ENCODE results near the gene NAB2.
"Not testable (repeated sequence)": the region's sequence is repeated elsewhere in the genome, so short reads cannot be mapped to it uniquely, and the experiment has no call there.

Gene NAB2, protein sequence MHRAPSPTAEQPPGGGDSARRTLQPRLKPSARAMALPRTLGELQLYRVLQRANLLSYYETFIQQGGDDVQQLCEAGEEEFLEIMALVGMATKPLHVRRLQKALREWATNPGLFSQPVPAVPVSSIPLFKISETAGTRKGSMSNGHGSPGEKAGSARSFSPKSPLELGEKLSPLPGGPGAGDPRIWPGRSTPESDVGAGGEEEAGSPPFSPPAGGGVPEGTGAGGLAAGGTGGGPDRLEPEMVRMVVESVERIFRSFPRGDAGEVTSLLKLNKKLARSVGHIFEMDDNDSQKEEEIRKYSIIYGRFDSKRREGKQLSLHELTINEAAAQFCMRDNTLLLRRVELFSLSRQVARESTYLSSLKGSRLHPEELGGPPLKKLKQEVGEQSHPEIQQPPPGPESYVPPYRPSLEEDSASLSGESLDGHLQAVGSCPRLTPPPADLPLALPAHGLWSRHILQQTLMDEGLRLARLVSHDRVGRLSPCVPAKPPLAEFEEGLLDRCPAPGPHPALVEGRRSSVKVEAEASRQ
- total RNA-seq: 13.4 to 18.1 reads per million in 2 donors

DNA sequence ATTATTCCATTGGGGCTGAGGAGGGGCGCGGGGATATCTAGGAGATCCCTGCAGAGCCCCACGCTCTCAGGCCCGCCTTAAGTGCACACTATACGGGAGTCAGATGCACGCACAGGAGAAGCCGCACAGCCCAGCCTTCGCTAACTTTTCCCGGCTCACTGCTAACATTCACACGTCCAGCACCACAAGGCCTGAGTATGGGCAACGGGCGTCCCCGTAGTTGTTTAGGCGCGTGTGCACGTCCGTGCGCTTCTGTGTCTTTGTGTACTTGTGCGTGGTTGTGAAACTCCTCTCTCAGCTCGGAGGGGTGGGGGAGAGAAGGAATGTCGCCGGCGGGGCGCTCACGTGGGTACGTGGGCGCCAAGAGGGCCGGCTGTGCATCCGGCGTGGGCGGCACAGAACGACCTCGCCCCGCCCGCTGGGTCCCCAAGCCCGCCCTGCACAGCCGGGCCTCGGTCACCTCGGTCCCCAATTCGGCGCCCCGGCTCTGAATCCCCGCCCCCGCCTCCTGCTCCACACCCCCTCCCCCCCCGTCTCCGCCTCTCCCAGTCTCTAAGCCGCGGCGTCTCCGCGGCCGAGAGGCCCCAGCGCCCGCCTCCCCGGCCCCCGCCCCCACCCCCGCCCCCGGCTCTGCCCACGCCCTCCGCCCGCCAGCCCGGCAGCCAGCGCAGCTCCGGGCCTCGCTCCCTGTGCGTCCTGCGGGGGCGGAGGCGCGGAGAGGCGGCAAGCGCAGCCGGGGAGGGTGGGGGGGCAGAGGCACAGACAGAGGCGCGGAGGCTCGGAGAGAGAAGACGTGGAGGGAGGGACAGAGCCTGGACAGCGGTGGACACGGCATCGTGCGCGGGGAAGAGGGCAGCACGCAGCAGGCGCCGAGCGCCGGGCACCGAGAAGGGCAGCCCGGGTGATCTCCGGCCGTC lies at the start of gene NAB2:
NAB2 (plus strand) TSS at position 761 of the 917 bp plus-strand sequence. CDS start 158 bp downstream, outside the sequence.
- DNase-seq: peak; percentile 65 to 97 (median 91)

DNA sequence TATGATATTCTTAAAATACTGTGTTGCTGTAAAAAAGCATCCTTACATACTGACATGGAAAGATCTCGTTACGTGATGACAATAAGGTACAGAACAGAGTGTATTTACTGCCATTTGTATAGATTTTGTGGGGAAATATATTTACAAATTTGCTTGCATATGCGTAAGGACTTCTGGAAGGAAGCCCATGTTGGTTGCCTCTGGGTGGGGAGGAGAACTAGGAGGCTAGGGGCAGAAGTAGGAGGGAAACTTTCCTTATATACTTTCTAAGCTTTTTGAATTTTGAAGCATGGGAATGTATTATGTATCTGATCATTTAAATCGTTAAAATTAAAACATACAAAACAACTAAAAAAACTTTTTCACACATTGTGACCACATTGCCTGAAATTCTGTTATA lies 48.7 kb upstream of the NAB2 start:
- no peak for DNase-seq

DNA sequence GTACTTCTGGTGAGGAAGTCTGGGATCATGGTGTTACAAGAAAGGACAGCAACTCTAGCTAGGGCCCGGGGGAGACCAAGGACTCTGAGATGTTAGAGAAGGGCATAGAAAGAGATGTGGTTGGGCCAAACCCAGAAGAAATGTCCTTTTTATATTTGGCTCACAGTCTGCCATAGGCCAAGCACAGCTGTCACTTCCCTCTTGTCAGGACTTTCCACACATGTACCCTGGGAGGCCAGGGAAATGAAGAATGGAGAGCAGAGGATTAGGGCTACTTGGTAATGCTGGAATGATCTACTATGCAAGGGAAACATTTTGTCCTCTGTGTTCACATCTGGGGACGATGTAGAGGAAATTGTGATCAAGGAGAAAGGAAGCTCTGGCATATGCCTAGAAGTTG lies 48.2 kb upstream of the NAB2 start:
- DNase-seq: no peak

DNA sequence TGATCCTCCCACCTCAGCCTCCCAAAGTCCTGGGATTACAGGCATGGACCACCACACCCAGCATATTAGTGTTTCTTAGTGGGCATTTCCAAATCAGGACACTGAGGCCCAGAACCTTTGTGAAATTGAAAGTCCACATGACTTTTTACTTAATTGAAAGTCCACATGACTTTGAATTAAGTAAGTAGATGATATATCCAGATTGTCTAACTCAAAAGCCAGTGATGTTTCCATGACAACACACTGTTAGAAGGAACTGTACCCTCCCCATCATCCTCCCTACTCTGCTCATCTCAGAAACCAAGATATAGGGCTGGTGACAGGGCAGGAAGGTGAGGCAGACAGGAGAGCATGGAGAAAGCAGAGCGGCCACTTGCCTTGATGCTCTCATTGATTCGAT lies 46.2 kb upstream of the NAB2 start:
- no peak for DNase-seq

DNA sequence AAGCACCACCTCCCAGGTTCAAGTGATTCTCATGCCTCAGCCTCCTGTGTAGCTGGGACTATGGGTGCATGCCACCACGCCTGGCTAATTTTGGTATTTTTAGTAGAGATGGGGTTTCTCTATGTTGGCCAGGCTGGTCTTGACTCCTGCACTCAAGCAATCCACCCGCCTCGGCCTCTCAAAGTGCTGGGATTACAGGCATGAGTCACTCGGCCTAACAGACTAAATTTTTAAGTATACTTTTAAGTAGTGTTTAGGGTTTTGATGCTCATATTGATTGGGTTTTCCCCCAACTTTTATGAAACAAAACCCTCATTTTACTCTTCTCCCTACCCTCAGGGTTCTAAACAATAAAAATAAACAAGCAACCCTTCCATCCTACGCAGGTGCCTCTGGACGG lies 44.4 kb upstream of the NAB2 start:
- no peak for DNase-seq

DNA sequence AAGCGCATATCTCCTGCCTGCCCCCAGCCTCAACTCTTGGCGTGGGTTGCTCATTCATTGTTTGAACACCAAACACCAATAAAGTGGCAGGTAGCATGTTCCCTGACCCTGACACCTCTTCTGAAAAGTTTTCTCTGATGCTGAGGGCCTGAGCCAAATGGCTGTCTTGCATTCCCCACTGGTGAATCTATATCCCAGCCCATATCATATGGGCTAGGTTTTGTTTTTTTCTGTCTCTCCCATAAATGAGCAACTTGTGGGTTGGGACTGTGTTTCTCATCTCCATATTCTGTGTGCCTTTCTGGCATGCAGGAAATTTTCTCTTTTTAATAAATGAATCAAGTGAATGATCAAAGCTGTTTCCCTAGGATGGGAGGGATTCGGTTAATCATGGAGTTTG lies 44.0 kb upstream of the NAB2 start:
- no peak for DNase-seq

DNA sequence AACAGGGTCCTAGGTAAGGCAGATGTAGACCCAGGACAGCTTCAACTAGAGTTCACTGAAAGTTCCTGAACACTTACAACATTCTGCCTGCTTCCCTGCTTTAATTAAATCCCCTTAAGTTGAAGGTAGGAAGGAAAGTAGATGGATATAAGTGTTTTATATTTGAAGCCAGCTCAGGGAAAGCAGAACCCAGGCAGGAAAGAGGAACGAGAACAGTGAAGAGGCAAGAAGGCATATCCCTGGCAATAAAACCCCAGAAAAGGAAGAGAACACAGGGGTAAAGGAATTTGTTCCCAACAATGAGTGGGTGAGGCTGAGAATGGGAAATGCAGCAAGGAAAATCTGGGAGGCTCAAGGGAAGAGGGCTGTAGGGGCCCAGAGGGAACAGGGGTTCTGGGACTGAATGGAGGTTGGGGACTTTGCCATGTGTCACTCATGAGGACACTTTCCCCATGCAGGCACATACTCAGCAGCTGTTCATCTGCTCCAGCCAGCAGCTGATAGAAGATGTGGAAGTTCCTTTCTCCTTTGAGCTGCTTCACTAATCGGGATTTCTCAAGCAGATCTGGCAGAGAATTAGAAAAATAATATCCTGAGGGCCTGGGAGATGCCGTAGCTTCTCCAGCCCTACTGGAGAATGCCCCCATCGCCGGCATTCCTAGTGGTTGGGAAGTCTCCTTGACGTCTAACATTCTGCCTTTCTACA lies 42.7 kb upstream of the NAB2 start:
- no peak for DNase-seq

DNA sequence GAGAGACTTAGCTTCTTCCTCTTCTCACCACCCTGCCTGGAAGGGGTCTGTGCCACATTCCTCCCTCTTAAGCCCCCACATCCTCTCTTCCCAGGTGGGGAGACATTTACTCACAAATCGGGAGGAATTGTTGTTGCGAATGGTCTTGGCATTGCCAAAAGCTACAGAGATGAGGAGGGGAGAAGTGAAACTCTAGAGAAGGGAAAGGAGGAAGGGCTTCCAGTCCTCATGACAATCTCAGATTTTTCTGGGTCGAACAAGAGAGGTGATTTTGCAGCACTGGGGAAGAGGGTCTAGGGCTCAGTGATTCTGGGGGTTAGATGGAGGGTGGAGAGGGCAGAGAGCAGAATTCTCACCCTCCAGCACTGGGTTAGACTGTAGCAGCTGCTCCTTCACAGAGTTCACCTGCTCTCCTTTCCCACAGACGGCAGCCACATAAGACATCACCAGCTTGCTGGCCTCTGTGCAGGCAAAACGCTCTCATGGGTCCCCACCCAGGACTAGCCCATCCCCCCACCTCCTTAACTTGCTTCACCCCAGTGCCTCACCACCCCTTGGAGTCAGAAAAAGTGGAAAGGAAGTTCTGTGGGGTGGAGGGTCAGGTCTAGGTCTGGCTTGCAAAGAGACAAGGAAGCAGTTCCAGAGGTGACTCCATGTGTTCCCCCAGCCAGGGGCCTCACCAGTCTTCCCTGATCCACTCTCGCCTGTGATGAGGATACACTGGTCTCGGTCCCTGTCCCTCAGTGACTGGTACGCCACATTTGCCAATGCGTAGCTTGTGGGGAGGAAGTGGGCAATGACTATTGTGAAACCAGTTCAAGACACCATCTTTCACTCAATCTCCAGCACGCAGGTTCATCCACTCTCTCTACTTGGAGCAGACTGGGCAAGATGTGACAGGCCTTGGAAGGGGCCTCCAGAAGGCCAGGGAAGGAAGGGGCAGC lies 41.7 kb upstream of the NAB2 start:
- DNase-seq: peak in 2 of 5 experiments; percentile 39 to 92

DNA sequence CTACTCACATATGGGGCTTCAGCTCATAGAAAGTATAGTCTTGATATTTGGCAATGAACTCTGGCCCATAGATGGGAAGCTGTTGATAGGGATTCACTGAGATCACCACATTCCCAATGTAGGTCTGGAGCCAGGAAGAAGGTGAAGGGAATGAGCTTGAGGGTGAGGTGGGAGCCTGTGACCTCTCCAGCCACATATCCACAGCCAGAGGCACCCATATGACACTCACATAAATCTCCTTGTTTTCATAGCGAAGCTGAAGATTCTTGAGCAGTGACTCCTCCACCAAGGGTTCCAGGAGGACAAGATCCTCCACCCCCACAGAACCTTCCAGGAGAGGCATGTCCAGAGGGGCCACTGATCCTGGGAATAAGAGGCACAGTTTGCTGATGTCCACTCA lies 40.9 kb upstream of the NAB2 start:
- DNase-seq: no peak

DNA sequence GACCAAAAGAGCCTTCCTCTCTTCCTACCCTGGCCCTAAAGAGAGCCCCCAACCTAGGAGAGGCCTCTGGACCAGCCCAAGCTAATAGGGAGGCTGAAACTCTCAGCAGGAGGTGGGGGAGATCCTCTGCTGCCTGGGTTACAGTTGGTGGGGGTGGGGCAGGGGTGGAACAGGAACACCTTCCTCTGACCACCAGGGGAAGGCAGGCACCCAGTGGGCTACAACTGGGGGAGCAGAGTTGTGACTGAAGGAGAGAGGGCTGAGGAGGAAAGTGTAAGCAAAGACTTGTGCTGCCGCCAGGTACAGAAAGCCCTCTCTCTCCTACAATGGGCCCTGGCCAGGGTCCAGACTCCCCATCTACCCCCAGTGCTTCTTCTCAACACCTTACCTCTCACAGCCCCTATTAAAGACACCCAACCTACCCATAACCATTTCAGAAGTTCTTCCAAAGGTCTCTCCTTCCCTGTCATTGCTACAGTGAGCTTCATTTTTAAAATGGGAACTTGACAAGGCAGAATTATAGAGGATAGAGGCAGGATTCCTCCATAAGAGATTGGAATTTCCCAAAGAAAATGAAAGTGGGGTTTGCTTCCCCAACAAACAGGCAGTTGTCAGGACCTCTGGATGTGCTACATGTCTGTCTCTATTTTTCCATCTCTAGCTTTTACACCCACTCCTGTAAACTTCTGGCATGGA lies 40.3 kb upstream of the NAB2 start:
- peak in 1 of 5 experiments; percentile 19 for DNase-seq

DNA sequence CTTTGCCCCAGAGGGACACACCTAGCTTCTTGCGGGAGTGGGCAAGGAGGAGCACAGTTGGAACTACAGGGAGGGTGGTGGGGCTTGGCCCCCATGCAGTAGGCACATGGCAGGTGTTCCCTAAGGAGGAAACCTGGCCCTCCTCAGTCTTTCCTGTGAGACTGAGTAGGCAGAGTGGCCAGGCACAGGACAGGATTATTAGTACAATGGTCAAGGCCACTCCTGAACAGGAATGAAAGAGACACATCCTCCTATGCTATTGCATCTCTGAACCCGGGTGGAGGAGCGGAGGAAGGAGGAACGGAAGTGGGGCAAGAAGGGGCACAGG lies 39.8 kb upstream of the NAB2 start:
- no peak for DNase-seq

DNA sequence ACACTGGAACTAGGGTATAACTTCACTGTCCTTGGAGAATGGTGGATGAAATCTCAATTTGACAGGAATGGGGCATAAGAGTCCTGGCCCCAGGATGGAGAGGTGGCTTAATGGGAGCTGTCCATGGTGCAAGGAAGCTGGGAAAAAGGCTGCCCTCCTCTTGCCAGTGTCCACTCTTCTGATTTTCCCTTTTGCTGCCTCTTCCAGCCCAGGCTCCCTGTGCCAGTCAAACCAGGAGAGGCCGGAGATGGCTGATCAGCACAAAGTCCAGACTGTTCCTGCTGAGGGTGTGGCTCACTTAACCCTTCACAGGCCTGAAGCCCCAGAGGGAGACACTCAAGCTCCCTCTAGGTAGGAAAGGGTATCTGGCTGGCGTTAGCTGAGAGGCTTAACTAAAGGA lies 39.0 kb upstream of the NAB2 start, which contains the start of gene MYO1A:
MYO1A (minus strand) TSS at position 240 of the 400 bp plus-strand sequence. CDS start 1,806 bp downstream, outside the sequence.
- no peak for DNase-seq

DNA sequence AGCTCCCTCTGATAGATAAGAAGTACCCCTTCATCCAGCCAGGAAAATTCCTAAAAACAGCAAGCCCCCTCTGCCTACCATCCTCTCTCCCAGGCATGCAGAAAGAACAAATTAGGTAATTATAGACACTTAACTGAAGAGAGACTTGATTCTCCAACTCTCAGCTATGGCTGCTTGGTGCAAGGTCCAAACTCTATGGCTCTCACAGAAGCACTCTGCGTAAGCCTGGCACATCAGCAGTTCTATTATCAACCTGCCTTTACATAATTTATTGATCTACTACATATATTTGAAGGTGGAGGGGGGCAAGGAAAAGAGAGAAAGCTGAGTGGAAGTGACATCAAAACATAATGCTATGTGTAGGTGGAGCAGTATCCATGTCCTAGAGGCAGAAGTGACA lies 37.9 kb upstream of the NAB2 start:
- no peak for DNase-seq

DNA sequence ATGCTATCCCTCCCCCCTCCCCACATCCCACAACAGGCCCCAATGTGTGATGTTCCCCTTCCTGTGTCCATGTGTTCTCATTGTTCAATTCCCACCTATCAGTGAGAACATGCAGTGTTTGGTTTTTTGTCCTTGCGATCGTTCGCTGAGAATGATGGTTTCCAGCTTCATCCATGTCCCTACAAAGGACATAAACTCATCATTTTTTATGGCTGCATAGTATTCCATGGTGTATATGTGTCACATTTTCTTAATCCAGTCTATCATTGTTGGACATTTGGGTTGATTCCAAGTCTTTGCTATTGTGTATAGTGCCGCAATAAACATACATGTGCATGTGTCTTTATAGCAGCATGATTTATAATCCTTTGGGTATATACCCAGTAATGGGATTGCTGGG lies 35.8 kb upstream of the NAB2 start:
- DNase-seq: not testable (repeated sequence)

DNA sequence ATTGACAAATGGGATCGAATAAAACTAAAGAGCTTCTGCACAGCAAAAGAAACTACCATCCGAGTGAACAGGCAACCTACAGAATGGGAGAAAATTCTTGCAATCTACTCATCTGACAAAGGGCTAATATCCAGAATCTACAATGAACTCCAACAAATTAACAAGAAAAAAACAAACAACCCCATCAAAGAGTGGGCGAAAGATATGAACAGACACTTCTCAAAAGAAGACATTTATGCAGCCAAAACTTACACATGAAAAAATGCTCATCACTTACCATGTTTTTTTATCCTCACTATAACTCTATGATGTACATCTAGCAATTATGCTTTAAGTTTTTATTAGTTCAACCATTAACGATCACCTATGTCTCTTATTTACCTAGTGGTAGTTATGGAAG lies 35.0 kb upstream of the NAB2 start:
- not testable (repeated sequence) for DNase-seq

DNA sequence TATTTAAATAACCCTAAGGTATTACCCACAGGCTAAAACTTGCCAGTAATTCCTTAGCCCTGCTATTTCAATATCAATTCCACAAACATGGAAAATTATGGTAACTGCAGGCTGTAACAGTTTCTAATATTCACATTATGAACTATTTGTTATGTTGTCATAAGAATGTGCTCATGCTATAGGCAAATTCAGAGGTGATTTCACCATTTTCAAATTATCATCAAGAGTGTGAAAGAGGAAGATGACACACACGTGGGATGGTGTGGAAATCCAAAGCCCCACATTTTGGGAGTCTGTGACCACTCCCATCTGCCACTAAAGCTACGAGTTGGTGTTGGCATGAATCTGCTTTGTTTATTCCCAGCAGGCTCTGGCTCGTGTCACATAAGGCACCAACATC lies 33.1 kb upstream of the NAB2 start:
- DNase-seq: no peak

DNA sequence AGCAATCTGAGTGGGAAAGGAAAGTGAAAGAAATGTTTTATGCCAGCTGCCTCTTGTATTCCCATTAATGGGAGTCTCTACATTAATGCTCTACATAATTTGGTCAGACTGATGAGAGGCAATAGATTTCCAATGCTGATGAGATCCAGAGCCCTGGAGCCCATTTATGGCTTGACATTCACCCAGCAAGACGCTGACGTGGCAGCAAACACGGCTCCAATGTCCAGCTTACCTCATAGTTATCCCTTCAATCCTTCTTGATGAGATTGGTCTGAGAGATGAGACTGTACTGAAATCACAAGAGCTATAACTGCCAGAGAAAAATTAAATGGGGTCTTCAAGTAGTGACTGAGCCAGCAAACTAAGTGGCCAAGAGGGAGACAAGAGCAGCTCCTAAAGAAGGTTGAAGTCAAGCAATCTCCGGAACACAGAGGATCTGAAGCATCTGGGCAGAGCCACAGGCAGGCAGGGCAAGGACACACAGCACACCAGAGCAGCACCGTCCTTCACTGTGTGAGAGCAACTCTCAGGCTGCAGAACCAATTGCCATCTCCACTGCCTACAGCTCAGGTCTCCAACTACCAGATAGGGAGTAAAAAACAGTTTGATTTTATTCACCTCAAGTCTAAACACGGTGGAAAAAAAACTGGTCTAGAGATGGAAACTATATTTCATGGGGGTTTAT lies 31.7 kb upstream of the NAB2 start:
- DNase-seq: no peak

DNA sequence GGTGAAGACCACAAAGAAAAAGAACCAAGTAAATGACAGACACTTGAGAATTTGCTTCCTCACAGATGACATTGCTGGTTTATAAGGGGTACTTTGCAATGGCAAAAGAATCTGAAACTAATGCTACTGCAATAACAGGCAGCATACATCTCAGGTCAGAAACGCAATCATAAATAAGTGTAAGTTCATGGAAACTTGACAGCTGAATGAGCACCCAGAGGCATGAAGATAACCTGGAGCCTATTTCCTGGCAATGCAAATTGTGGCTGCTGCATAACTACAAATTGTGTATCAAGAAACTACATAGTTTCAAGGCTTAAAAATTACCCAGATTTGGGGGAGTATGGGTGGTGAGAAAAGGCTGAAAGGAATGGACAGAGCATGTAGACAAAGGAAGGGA lies 30.5 kb upstream of the NAB2 start:
- no peak for DNase-seq

DNA sequence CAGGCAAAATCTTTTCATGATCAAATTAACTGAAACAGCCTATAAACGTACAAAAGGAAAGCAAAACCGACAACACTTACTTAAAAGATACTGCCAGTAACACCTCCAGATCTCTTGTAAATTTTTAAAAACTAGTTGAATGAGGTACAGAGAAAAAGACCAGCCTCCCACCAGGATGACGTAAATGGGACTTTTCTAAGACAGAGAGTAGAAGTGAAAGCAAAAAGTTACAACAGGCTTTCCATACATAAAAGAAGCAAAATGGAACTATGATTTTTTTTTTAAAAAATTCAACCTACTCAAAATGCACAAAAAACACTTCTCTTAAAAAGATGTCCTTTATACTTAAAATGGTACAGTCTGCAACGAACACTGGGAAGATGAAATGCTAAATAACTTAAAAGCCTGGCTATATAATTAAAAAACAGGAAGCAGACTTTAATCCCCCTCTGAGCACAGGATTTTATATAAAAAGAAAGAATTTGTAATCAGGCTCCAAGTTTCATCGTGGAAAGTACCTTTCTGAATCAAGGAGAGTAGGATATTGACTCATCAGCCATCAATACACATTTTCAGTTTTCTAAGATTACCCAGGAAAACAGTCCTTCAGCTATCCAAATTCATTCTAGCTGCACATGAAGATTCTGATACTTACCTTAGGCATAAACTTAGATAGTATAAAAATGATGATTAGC lies 24.8 kb upstream of the NAB2 start:
- DNase-seq: peak in 4 of 5 experiments; percentile 10 to 90 (median 48)

DNA sequence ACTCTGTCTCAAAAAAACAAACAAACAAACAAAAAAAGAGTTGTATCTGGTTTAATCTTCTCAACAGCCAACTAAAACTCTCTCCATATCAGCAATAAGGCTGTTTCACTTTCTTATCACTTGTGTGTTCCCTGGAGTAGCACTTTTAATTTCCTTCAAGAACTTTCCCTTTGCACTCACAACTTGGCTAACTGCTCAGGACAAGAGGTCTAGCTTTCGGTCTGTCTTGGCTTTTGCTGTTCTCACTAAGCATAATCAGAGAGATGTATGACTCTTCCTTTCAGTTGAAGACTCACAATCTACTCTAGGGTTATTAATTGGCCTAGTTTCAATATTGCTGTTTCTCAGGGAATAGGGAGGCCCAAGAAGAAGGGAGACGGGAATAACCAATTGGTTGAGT lies 22.7 kb upstream of the NAB2 start:
- DNase-seq: no peak

Data from T-helper 2 cell (primary cell).